Gastrocnemius medialis (tissue), 4 donors: ENCODE results near the gene OLR1. TPM values are rescaled to one million over a fixed set of nuclear protein-coding genes. Genes with fewer than 3 reads are reported as not detected.
A peak's percentile ranks its signal among the peaks of the same experiment; 100 is the strongest.
"Not testable (repeated sequence)": the region's sequence is repeated elsewhere in the genome, so short reads cannot be mapped to it uniquely, and the experiment has no call there.

Source experiments
- ATAC-seq, 2 donors: fragments of 150-250 bp; one replicate each; pipeline ENCODE4 v1.9.1; 2016
- DNase-seq, 2 donors: peaks; one replicate each; pipeline ENCODE4 v3.0.0-alpha.2; 2019
- H3K27ac ChIP-seq, 4 donors: fragments of 200-600 bp; sonication (generic); 1 replicate in 1 of 4; 2 replicates in 3 of 4; pipeline ENCODE4 v1.5.1; 2016 to 2018; ENCODE audit warnings: mild to moderate bottlenecking in 2 of 4, moderate library complexity in 1 of 4
- H3K27me3 ChIP-seq, 3 donors: fragments of 200-600 bp; sonication (generic) in 2 of 3; 1 replicate in 1 of 3; 2 replicates in 2 of 3; pipeline versions ENCODE4 v1.5.1 to v1.6.0; 2016 to 2019; ENCODE audit warnings: mild to moderate bottlenecking in 1 of 3, moderate library complexity in 1 of 3
- H3K36me3 ChIP-seq, 2 donors: fragments of 200-600 bp; sonication (generic) in 1 of 2; one replicate each; pipeline ENCODE4 v1.5.1; 2017 to 2018
- H3K4me1 ChIP-seq, 2 donors: fragments of 200-600 bp; sonication (generic) in 1 of 2; one replicate each; pipeline ENCODE4 v1.5.1; 2016 to 2017; ENCODE audit warnings: mild to moderate bottlenecking in 2 of 2
- H3K4me3 ChIP-seq, 4 donors: fragments of 200-600 bp; sonication (generic) in 3 of 4; 1 replicate in 1 of 4; 2 replicates in 3 of 4; pipeline ENCODE4 v1.5.1; 2016 to 2019; ENCODE audit warnings: mild to moderate bottlenecking in 2 of 4
- H3K9me3 ChIP-seq, 3 donors: fragments of 200-600 bp; sonication (generic) in 2 of 3; 1 replicate in 1 of 3; 2 replicates in 2 of 3; pipeline ENCODE4 v1.5.1; 2016 to 2019
- POLR2A ChIP-seq, 2 donors: fragments of 450-650 bp; IDR thresholded peaks; one replicate each; pipeline ENCODE4 v1.6.1; 2017; ENCODE audit warnings: antibody characterized with exemption in 2 of 2, mild to moderate bottlenecking in 2 of 2, moderate library complexity in 2 of 2
- in situ Hi-C, 4 donors: fragments of 200-750 bp; cut with MboI; loops; one replicate each; pipeline versions ENCODE4 v1.15.0 to v1.8.0; 2017; ENCODE audit warnings: low sequenced_read_pairs in 4 of 4
- intact Hi-C: fragments of 100-400 bp; cut with DNase I; formaldehyde crosslinking; loops from one replicate; pipeline ENCODE4 v1.15.1; 2023; ENCODE audit warnings: low total_unique reads
- total RNA-seq, 4 donors: library from RNA; depleted of rRNA; stranded (reverse); fragments of >200 nt; gene quantifications; one replicate each; pipeline versions ENCODE4 v1.1.0 to v1.2.3, GENCODE V29; 2016
- TF ChIP-seq, protein P1 (sequence below), 5 experiments: fragments of 450-650 bp in 3 of 5; fragments of 200-600 bp in 2 of 5; sonication (generic) in 2 of 5; IDR thresholded peaks in 4 of 5; conservative IDR thresholded peaks in 1 of 5; 1 replicate in 4 of 5; 2 replicates in 1 of 5; pipeline ENCODE4 v1.5.1; 2016 to 2019; ENCODE audit warnings: antibody characterized with exemption in 5 of 5, mild to moderate bottlenecking in 3 of 5, moderate library complexity in 3 of 5

OLR1 gene
- total RNA-seq, 4 donors from 2014 or later = 0.42 TPM; not detected in 3

DNA sequence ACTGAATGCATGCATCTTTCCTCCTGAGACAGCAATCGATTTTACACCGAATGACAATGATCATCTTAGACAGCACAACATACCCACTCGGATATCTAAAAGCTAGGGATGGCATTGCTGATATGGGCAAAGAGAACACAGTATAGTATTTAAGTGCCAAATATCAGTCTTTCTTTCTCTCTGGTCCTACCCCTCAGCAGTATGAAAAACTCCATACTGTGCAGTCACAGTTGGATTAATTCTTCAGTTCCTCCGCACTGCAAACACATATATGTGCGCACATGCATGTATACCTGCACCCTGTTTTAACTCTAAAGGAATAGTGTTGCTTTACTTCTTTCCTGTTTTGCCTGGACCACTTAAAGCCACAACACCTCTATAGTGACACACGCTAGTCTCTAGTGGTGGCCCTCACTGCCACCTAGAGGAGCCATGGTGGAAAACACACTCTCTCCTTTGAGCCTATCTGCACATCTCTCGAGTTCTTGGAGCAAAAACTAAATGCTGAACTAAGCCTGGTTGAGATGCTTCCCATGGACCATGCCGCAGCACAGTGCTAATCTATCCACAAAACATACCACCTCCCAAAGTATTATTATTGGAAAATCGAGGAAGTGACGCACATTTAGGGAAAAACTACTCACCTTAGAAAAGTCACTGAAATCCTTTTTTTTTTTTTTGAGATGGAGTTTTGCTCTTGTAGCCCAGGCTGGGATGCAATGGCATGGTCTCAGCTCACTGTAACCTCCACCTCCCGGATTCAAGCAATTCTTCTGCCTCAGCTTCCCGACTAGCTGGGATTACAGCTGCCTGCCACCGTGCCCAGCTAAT lies 18.8 kb upstream of the OLR1 start:
- ATAC-seq = peak; percentile 86 to 93
- no peaks in the 10 kb centered on the region for H3K36me3 ChIP-seq
- DNase-seq = peak in 1 of 2 donors; percentile 50
- no peaks in the 10 kb centered on the region for H3K9me3 ChIP-seq
- H3K4me1 ChIP-seq = no peaks in the 10 kb centered on the region
- TF ChIP-seq POLR2A (IDR thresholded peaks at IDR 0.05) = no peak
- TF ChIP-seq, protein P1, sequence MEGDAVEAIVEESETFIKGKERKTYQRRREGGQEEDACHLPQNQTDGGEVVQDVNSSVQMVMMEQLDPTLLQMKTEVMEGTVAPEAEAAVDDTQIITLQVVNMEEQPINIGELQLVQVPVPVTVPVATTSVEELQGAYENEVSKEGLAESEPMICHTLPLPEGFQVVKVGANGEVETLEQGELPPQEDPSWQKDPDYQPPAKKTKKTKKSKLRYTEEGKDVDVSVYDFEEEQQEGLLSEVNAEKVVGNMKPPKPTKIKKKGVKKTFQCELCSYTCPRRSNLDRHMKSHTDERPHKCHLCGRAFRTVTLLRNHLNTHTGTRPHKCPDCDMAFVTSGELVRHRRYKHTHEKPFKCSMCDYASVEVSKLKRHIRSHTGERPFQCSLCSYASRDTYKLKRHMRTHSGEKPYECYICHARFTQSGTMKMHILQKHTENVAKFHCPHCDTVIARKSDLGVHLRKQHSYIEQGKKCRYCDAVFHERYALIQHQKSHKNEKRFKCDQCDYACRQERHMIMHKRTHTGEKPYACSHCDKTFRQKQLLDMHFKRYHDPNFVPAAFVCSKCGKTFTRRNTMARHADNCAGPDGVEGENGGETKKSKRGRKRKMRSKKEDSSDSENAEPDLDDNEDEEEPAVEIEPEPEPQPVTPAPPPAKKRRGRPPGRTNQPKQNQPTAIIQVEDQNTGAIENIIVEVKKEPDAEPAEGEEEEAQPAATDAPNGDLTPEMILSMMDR (IDR thresholded peaks at IDR 0.05 in 4 of 5, conservative IDR thresholded peaks at IDR 0.05 in 1 of 5) = peak; percentile 35 to 75 (median 66)
- in situ Hi-C loops = loop anchor here in 1 of 4 donors (5.0 kb wide), 1 partner anchor 38 kb away; no protein-coding TSS in a partner anchor
- H3K4me3 ChIP-seq = no peak overlapping the region
- no peak overlapping the region for H3K27ac ChIP-seq
- H3K27me3 ChIP-seq = peaks cover 0 to 4% (median 0%) of the 10 kb centered on the region in 3 donors
- intact Hi-C loops = loop anchor here (1.0 kb wide), 1 partner anchor 37 kb away; no protein-coding TSS in a partner anchor

DNA sequence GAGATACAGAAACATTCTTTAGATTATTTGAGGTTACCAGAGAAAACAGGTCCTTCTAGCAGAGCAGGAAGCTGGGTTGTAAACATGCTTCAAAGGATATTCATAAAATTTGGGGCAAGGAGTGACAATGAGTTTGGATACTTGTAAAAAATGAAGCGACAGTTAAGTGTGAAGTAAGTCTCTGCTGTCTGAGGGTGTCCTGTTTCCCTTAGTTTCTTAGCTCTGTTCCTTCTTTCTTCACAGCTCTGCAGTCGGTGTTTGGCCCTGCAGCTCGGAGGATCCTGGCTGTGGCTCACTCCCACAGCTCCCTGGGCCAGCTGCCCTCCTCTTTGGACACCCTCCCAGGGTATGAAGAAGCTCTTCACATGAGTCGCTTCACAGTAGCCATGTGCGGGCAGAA lies 17.7 kb upstream of the OLR1 start:
- Histone ChIP-seq H3K9me3 (no peaks in the 10 kb centered on the region), H3K27me3 (peaks cover 0 to 5% (median 0%) of the 10 kb centered on the region in 3 donors), H3K4me1 (no peaks in the 10 kb centered on the region), H3K36me3 (no peaks in the 10 kb centered on the region), H3K27ac (no peak overlapping the region), H3K4me3 (no peak overlapping the region)
- in situ Hi-C loops (loop anchor here in 2 of 4 donors (5.0 kb wide), 1 partner anchor 37 kb away; no protein-coding TSS in a partner anchor), intact Hi-C loops (loop anchor here (1.0 kb wide), 1 partner anchor 36 kb away; no protein-coding TSS in a partner anchor)
- TF ChIP-seq, protein P1 (IDR thresholded peaks at IDR 0.05 in 4 of 5, conservative IDR thresholded peaks at IDR 0.05 in 1 of 5) = no peak
- no peak for TF ChIP-seq POLR2A (IDR thresholded peaks at IDR 0.05)
- ATAC-seq = peak in 1 of 2 donors; percentile 21
- no peak for DNase-seq

DNA sequence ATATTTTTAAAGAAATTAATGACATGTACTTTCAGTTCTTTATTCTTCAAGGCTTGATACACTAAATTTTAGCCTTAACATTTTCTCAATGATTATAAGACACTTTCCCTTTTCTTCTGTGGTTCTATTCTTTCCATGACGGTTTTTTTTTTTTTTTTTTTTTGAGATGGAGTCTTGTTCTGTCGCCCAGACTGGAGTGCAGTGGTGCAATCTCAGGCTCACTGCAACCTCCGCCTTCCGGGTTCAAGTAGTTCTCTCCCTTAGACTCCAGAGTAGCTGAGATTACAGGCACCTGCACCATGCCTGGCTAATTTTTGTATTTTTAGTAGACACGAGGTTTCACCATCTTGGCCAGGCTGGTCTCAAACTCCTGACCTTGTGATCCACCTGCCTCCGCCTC lies 15.0 kb upstream of the OLR1 start:
- intact Hi-C loops, H3K36me3 ChIP-seq, ATAC-seq, H3K4me1 ChIP-seq, H3K4me3 ChIP-seq, H3K9me3 ChIP-seq, H3K27ac ChIP-seq, DNase-seq: not testable (repeated sequence)
- H3K27me3 ChIP-seq = peaks cover 0 to 10% (median 3%) of the 10 kb centered on the region in 3 donors
- in situ Hi-C loops = loop anchor here in 1 of 4 donors (5.0 kb wide), 1 partner anchor 35 kb away; no protein-coding TSS in a partner anchor

DNA sequence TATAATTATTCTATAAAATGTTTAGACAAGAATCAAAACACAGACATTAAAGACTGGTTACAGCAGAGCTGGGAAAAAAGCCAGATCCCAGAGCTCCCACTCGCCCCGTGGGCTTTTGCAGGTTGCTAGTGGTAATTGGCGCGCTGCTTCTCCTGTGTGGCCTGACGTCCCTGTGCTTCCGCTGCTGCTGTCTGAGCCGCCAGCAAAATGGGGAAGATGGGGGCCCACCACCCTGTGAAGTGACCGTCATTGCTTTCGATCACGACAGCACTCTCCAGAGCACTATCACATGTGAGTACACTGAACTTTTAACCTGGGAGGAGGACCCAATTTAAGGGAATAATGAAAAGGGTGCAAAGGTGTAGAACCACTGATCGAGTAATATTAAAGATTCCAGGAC lies 14.4 kb upstream of the OLR1 start:
- Histone ChIP-seq H3K4me3 (no peak overlapping the region), H3K4me1 (no peaks in the 10 kb centered on the region), H3K9me3 (no peaks in the 10 kb centered on the region), H3K36me3 (no peaks in the 10 kb centered on the region), H3K27me3 (peaks cover 0 to 10% (median 3%) of the 10 kb centered on the region in 3 donors), H3K27ac (no peak overlapping the region)
- TF ChIP-seq POLR2A (IDR thresholded peaks at IDR 0.05) = peak in 1 of 2 donors; percentile 14
- TF ChIP-seq, protein P1 (IDR thresholded peaks at IDR 0.05 in 4 of 5, conservative IDR thresholded peaks at IDR 0.05 in 1 of 5) = no peak
- DNase-seq = peak in 1 of 2 donors; percentile 23
- intact Hi-C loops (no loop called here), in situ Hi-C loops (loop anchor here in 1 of 4 donors (5.0 kb wide), 1 partner anchor 34 kb away; no protein-coding TSS in a partner anchor)
- ATAC-seq = no peak

DNA sequence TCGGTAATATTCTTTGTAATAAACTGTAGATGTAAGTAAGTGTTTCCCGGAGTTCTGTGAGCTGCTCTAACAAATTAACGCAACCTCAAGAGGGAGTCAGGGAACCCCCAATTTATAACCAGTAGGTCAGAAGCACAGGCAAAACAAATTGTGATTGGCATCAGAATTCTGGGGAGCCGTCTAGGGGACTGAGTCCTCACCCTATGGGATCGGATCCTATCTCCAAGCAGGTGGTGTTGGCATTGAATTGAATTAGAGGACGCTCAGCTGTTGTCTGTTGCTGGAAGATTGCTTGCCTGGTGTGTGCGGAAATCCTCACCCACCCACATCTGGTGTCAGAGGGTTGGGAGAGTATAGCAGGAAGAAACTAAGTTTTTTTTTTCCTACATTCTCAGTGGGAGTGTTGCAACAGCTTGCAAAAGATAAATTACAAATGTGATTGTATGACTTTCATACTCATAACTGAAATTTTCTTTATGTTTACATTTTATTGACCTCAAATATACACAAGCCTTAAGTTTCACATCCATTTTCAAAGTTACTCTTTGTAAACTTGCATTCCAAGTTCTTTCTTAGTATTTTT lies 12.4 kb upstream of the OLR1 start:
- no peaks in the 10 kb centered on the region for H3K9me3 ChIP-seq
- no peak for ATAC-seq
- DNase-seq = no peak
- intact Hi-C loops = no loop called here
- H3K36me3 ChIP-seq = no peaks in the 10 kb centered on the region
- H3K4me3 ChIP-seq = no peak overlapping the region
- in situ Hi-C loops = no loop called here
- H3K27ac ChIP-seq = no peak overlapping the region
- peaks cover under 1 to 10% (median 3%) of the 10 kb centered on the region in 3 donors for H3K27me3 ChIP-seq
- TF ChIP-seq POLR2A (IDR thresholded peaks at IDR 0.05) = no peak
- TF ChIP-seq, protein P1 (IDR thresholded peaks at IDR 0.05 in 4 of 5, conservative IDR thresholded peaks at IDR 0.05 in 1 of 5) = no peak
- no peaks in the 10 kb centered on the region for H3K4me1 ChIP-seq
